Brain pericyte (primary cell): ENCODE measurements around the gene NLK.
"Not testable (repeated sequence)": the region's sequence is repeated elsewhere in the genome, so short reads cannot be mapped to it uniquely, and the experiment has no call there.

ENCODE experiments used
- DNase-seq: peaks from one replicate; pipeline ENCODE4 v3.0.0-alpha.2; 2012; ENCODE audit warnings: low read depth, low spot score

Gene NLK

GRCh38 chr17:28194382-28194781 is 151.9 kb downstream of the NLK start:
- DNase-seq = no peak

GRCh38 chr17:28196636-28197035 is 154.2 kb downstream of the NLK start:
- DNase-seq = no peak

DNA sequence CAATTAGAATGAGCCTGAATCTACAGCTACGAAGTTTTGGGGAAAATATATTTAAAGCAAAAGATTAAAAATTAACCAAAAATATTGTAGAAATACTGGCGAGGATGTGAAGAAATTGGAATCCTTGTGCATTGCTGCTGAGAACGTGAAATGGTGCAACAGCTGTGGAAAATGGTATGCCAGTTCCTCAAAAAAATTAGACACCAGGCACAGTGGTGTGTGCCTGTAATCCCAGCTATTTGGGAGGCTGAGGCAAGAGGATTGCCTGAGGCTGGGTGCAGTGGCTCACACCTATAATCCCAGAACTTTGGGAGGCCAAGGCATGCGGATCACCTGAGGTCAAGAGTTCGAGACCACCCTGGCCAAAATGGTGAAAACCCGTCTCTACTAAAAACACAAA is 156.6 kb downstream of the NLK start:
- DNase-seq = no peak

GRCh38 chr17:28199728-28200127 is 157.3 kb downstream of the NLK start:
- DNase-seq = no peak

DNA sequence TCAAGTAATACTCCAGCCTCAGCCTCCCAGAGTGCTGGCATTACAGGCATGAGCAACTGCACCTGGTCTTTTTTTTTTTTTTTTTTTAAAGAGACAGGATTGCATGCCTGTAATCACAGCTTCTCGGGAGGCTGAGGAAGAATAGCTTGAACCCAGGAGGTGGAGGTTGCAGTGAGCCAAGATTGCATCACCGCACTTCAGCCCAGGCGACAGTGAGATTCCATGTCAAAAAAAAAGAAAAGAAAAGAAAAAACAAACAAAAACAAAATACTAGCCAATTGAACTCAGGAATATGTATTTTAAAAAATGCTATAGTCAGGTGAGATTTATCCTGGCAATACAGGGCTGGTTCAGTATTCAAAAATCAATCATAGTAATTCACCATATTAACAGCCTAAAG is 158.8 kb downstream of the NLK start:
- no peak for DNase-seq

DNA sequence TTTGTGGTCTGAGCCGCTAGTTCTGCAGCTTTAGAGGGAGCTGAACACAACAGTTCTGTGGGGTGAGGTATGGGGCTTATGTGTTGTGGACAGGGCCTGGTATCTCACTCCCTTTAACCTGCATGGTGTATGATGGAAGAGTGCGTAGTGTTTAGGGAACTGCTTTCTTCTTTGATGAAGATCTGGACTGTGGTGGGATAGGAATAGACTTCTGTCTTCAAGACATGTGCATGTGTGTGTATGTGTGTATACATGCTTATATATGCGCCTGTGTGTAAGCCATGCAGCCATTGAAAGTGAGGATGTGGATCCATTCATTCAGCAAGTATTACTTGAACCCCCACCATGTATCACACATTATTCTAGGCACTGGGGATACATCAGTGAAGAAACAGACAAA is 161.8 kb downstream of the NLK start:
- DNase-seq = no peak

DNA sequence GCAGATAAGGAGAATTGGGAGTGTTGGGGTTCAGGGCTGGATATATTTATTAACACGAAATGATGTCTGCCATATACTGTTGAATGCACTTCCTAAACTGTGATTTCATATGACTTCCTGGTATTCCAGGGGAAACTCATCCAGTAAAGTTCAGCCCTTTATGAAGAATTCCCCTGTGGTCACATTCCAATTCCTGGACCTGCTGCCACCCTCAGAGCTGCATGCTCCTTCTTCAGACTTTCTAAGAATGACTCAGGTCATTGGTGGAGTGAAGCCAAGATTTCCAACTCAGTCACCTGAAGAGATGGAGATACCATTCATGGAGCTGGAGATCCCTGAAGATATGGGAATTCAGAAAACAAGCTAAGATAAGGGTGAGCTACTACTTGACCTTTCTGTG is 162.3 kb downstream of the NLK start:
- DNase-seq = no peak

- DNase-seq = no peak
These were observed 163.8 kb downstream of the NLK start for GRCh38 chr17:28206292-28206691.

- DNase-seq = no peak
These were observed 169.3 kb downstream of the NLK start for GRCh38 chr17:28211811-28212210.

DNA sequence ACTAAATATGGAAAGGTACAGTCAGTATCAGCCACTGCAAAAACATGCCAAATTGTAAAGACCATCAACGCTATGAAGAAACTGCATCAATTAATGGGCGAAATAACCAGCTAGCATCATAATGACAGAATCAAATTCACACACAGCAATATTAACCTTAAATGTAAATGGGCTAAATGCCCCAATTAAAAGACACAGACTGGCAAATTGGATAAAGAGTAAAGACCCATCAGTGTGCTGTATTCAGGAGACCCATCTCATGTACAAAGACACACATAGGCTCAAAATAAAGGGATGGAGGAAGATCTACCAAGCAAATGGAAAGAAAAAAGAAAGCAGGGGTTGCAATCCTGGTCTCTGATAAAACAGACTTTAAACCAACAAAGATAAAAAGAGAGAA is 171.1 kb downstream of the NLK start:
- DNase-seq = not testable (repeated sequence)

DNA sequence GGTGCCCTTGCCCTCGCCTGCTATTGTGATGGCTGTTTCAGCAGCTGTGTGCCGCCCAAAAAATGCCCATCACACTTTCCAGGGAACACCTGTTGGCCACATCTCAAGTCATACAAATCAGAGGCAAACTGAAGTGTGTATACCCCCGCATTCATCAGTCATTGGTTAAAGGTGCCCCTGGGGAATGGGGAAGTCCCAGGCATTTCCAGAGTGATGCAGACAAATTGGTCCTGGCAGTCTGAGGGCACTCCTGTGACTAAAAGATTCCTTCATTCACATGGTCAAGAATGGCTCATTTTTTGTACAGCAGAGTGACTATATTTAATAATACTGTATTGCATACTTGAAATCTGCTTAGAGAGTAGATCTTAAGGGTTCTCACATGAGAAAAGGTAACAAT is 173.6 kb downstream of the NLK start:
- DNase-seq = no peak

DNA sequence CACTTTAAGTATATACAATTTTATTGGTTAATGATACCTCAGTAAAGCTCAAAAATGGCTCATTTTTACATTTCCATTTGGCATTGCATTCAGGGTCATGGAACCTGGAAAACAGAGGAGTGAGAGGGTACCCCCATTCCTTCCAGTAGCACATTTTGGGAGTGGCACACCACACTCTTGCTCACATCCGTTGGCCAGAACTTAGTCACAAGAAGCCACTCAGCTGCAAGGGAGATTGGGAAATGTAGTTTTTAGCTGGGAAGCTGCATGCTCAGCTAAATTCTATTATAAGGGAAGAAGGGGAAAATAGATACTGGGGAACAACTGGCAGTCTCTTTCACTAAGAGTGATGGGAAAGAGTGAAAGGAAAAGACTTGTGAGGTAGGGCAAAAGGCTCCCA is 174.1 kb downstream of the NLK start:
- DNase-seq = no peak

DNA sequence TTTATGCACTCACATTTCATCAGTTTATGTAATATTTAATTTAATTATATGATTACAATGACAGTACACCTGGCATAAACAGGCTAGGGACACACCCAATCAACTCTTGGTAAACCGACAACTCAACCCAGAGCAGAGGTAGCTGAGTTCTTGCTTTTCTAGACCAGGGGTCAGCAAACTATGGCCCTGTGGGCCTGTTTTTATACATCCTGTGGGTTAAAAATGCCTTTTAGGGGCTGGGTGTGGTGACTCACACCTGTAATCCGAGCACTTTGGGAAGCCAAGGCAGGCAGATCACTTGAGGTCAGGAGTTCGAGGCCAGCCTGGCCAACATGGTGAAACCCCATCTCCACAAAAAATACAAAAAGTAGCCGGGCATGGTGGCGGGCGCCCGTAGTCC is 177.3 kb downstream of the NLK start:
- DNase-seq = no peak

DNA sequence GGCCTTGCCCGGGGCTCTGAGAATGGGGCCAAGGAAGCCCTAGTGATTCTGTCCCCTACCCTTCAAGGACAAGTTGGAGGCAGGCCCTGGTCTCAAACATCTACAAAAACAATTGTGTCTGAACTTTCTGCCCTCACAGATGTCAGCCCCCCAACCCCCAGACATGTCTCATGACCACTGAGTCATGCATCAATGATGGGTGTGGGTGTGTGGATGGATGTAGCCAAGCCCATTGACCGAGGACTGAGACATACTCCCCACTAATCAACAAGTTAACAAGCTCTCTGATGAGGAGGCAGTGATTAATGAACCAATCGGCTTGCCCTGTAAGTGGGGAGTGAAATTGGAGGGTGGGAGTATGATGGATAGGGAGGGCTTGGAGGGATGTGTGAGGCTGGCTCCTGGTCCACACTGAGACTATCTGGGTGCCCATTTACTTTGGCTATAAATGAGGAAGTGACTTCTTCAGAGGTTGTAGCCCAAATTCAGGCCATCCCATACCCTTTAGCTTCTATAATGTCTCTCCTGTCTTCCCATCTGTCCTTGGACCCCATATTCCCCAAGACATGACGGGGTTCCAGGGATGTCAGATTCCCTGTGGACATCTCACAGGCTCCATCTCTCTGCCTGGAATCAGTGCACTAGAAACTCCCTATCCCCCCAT is 179.4 kb downstream of the NLK start:
- no peak for DNase-seq

GRCh38 chr17:28225271-28225670 is 182.8 kb downstream of the NLK start:
- DNase-seq = no peak

GRCh38 chr17:28225867-28226266 is 183.4 kb downstream of the NLK start:
- no peak for DNase-seq

GRCh38 chr17:28226563-28227315 is 184.3 kb downstream of the NLK start:
- no peak for DNase-seq

- no peak for DNase-seq
These were observed 185.0 kb downstream of the NLK start for GRCh38 chr17:28227316-28228108.

- no peak for DNase-seq
These were observed 185.8 kb downstream of the NLK start for GRCh38 chr17:28228109-28228840.

DNA sequence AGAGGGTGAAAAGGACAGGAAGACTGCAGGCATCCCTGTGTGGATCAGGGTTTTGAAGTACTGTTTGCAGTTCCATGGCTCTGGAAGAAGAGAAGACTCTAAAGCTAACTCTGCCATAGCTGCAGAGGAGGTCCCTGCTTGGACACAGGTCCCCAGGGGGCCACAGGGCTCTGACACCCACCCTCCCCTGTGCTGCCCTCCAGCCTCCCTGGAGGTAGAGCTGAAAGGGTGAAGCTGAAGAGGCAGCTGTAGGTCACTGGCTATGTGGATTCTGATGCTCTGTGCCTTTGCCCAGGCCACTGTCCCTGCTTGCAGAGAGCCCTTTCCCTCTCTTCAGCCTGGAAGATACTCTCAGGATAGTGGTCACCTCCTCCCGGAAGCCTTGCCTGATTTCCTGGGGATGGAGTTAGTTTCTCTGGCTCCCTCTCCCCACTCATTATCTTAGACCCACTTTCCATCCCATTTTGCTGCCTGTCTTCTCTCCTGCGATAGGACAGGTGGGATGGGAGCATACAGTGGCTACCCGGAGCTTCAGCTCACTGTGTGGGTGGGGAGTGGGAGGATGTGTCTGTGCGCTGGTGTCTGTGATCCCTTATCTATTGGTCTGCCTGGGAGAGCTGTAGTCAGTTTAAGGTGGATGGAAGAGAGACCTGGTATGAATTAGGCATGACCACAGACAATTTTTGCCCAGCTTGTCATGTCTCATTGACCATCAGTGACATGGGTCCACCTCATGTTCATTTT is 186.7 kb downstream of the NLK start:
- no peak for DNase-seq

DNA sequence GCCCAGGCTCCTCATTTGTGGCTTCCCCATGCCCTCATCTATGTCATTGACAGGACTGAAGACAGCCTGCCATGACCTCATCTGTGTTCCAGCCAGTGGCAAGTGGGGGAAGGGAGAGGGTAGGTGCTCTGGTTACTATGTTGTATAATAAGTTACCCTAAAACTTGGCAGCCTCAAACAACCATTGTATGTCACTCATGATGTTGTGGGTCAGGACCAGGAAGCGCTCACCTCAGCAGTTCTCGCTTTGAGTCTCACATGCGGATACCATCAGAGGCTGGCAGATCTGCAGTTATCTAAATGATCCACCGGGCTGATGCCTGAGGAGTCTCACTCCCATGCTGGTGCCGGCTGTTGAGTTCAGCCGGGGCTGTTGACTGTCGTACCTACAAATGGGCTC is 187.5 kb downstream of the NLK start:
- no peak for DNase-seq
